CD4-positive, alpha-beta T cell treated with Interleukin-6 at 100 ng/mL for 8 hours (primary cell): ENCODE measurements around the gene ZNF652.
A peak's percentile ranks its signal among the peaks of the same experiment; 100 is the strongest.
"Not testable (repeated sequence)": the region's sequence is repeated elsewhere in the genome, so short reads cannot be mapped to it uniquely, and the experiment has no call there.

Experiments used
- DNase-seq: peaks from one replicate; pipeline ENCODE4 v3.0.0-alpha.2; 2020; ENCODE audit warnings: mixed read lengths, low spot score

ZNF652 gene

GRCh38 chr17:49261540-49261939 lies 100.5 kb downstream of the ZNF652 start:
- DNase-seq: not testable (repeated sequence)

DNA sequence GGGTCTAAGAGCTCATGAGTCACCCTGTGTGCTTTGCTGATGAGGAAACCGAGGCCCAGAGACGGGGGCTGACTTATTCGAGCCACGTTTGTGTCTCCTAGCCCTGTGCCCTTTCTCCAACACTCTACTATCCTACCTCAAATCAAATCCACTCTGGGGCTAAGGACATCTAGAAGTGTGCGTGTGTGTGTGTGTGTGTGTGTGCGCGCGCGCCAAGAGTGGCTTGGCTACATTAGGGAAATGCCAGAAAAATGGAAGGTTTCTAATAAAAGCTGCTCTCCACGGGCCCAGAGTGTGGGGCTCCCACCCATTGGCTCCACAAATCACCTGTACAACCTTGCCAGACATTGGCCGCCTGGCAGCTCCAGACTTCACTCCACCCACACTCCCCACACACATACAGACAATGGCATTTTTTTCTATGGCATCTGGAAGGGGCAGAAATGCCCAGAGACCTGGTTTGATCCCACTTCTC lies 101.2 kb downstream of the ZNF652 start:
- no peak for DNase-seq

GRCh38 chr17:49260011-49260816 lies 101.8 kb downstream of the ZNF652 start:
- DNase-seq: peak; percentile 26

- DNase-seq: no peak
Measured at GRCh38 chr17:49259663-49260010, 102.4 kb downstream of the ZNF652 start.

DNA sequence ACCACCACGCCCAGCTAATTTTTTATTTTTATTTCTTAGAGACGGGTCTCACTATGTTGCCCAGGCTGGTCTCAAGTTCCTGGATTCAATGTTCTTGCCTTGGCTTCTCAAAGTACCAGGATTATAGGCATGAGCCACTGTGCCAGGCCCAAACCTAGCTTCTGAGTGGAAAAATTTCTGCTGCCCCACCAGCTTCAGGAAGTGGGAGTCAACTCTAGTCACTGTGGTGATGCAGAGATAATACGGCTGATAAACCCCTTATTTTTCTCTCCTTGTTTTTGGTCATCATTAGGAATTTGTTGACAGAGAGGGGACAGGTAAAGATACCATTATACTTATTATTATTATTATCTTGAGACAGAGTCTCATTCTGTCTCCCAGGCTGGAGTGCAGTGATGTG lies 103.7 kb downstream of the ZNF652 start:
- DNase-seq: no peak

GRCh38 chr17:49255125-49255524 lies 106.9 kb downstream of the ZNF652 start:
- no peak for DNase-seq

DNA sequence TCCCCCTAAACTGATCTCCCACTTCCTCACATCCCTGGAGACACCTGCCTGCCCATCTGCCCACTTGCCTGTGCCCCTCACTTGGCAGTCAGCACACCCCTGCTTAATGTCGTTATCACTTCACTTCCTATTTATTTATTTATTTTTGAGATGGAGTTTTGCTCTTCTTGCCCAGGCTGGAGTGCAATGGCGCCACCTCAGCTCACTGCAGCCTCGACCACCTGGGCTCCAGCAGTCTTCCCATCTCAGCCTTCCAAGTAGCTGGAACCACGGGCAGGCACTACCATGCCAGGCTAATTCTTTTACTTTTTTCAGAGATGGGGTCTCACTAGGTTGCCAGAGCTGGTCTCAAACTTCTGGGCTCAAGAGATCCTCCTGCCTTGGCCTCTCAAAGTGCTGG lies 108.0 kb downstream of the ZNF652 start:
- DNase-seq: no peak

DNA sequence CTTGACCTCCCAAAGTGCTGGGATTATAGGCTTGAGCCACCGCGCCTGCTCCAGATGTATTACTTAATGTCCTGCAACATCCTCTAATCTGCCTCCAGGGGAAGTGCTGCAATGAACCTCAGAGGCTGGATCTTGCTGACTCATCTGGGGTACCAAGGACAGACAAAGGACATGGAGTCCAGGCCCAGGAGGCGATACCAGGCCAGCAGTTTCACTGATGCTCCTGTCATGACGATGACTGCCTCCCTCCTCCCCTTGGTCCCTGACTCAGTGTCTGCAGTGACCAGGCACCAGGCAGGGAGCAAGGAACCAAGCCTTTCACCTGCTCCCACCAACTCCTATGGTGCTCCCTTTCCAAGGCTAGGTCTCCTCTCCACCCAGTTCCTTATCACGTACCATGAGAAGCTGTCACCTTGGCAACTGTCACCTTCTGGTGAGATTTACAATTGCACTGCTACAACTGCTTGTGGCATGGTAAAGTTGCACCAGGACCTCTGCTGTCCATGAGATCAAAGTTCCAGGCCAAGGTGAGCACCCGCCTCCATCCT lies 109.8 kb downstream of the ZNF652 start:
- no peak for DNase-seq

DNA sequence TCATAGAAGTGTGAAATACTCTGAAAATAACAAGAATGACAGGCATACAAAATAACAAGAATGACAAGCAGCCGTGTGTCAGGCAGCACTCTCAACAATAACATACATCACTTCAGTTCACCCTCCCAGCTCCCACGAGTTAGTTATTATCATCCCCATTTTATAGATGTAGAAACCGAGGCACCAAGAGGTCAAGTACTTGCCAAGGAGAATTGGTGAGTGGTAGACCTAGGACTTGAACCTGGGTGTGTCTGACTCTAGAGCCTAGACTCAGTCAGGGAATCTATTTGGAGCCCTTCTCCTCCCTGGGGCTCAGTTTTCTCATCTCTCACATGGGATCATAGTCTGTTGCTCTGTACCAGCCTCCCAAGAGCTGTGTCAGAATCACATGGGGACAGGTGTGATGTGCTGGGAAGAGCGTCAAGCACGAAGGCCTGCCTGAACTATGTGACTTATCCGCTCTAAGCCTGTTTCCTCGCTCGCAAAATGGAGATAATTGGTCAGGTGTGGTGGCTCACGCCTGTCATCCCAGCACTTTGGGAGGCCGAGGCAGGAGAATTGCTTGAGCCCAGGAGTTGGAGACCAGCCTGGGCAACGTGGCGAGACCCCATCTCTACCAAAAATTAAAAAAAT lies 112.0 kb downstream of the ZNF652 start:
- DNase-seq: no peak

GRCh38 chr17:49249292-49249794 lies 112.7 kb downstream of the ZNF652 start:
- DNase-seq: no peak

GRCh38 chr17:49247944-49248343 lies 114.1 kb downstream of the ZNF652 start:
- no peak for DNase-seq

DNA sequence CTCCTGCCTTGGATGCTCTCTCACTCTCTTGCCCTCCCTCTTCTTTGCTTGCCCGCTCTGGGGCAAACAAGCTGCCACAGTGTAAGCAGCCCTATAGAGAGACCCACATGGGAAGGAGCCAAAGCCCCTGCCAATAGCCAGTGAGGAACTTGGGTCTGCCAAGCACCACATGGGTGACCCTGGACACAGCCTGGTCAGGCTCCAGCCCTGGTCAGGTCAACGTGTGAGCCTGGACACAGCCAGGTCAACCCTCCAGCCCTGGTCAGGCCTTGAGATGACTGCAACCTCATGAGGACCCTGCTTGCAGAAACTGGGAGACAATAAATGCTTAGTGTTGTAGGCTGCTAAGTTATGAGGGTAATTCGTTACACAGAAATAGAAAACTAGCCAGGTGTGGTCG lies 117.2 kb downstream of the ZNF652 start:
- no peak for DNase-seq
